ENCODE measurements around the gene ZNF81.
A peak's percentile ranks its signal among the peaks of the same experiment; 100 is the strongest.
"Not testable (repeated sequence)": the region's sequence is repeated elsewhere in the genome, so short reads cannot be mapped to it uniquely, and the experiment has no call there.

ZNF81 gene

GRCh38 chrX:47814851-47815250, 21.9 kb upstream of the ZNF81 start:
- DNase-seq (ENCODE audit: insufficient read length): no peak
- no peak for TF ChIP-seq POLR2AphosphoS5 (IDR thresholded peaks at IDR 0.05; ENCODE audit: low read depth, low read length)
- TF ChIP-seq TAF1 (IDR thresholded peaks at IDR 0.05; ENCODE audit: borderline replicate concordance, low read depth, low read length): no peak
- no peak for TF ChIP-seq POLR2A (IDR thresholded peaks at IDR 0.05; ENCODE audit: low read depth, low read length)
- no peak for FAIRE-seq

GRCh38 chrX:47815901-47816845, 20.5 kb upstream of the ZNF81 start:
- DNase-seq (ENCODE audit: insufficient read length): no peak
- TF ChIP-seq TAF1 (IDR thresholded peaks at IDR 0.05; ENCODE audit: borderline replicate concordance, low read depth, low read length) (no peak), POLR2A (IDR thresholded peaks at IDR 0.05; ENCODE audit: low read depth, low read length) (no peak), POLR2AphosphoS5 (IDR thresholded peaks at IDR 0.05; ENCODE audit: low read depth, low read length) (no peak)
- FAIRE-seq: no peak

GRCh38 chrX:47817421-47817820, 19.3 kb upstream of the ZNF81 start:
- no peak for DNase-seq (ENCODE audit: insufficient read length)
- no peak for FAIRE-seq
- TF ChIP-seq POLR2AphosphoS5 (IDR thresholded peaks at IDR 0.05; ENCODE audit: low read depth, low read length) (no peak), POLR2A (IDR thresholded peaks at IDR 0.05; ENCODE audit: low read depth, low read length) (no peak), TAF1 (IDR thresholded peaks at IDR 0.05; ENCODE audit: borderline replicate concordance, low read depth, low read length) (no peak)

GRCh38 chrX:47817897-47818296, 18.8 kb upstream of the ZNF81 start:
- TF ChIP-seq POLR2AphosphoS5 (IDR thresholded peaks at IDR 0.05; ENCODE audit: low read depth, low read length): no peak
- TF ChIP-seq TAF1 (IDR thresholded peaks at IDR 0.05; ENCODE audit: borderline replicate concordance, low read depth, low read length): no peak
- TF ChIP-seq POLR2A (IDR thresholded peaks at IDR 0.05; ENCODE audit: low read depth, low read length): no peak
- no peak for DNase-seq (ENCODE audit: insufficient read length)
- FAIRE-seq: no peak

- FAIRE-seq (no peak), DNase-seq (ENCODE audit: insufficient read length) (no peak)
- TF ChIP-seq POLR2AphosphoS5 (IDR thresholded peaks at IDR 0.05; ENCODE audit: low read depth, low read length) (no peak), TAF1 (IDR thresholded peaks at IDR 0.05; ENCODE audit: borderline replicate concordance, low read depth, low read length) (no peak), POLR2A (IDR thresholded peaks at IDR 0.05; ENCODE audit: low read depth, low read length) (no peak)
These were observed 7.7 kb upstream of the ZNF81 start for GRCh38 chrX:47828984-47829383.

- DNase-seq (ENCODE audit: insufficient read length) (peak; percentile 22), FAIRE-seq (peak; percentile 81)
- no peak for TF ChIP-seq TAF1 (IDR thresholded peaks at IDR 0.05; ENCODE audit: borderline replicate concordance, low read depth, low read length)
- TF ChIP-seq POLR2A (IDR thresholded peaks at IDR 0.05; ENCODE audit: low read depth, low read length): no peak
- TF ChIP-seq POLR2AphosphoS5 (IDR thresholded peaks at IDR 0.05; ENCODE audit: low read depth, low read length): no peak
These were observed 4.9 kb upstream of the ZNF81 start for GRCh38 chrX:47831788-47832187.

- no peak for TF ChIP-seq POLR2AphosphoS5 (IDR thresholded peaks at IDR 0.05; ENCODE audit: low read depth, low read length)
- no peak for TF ChIP-seq TAF1 (IDR thresholded peaks at IDR 0.05; ENCODE audit: borderline replicate concordance, low read depth, low read length)
- no peak for TF ChIP-seq POLR2A (IDR thresholded peaks at IDR 0.05; ENCODE audit: low read depth, low read length)
- DNase-seq (ENCODE audit: insufficient read length) (no peak), FAIRE-seq (no peak)
These were observed 1.7 kb downstream of the ZNF81 start for GRCh38 chrX:47838361-47838760.

GRCh38 chrX:47840111-47840510, 3.4 kb downstream of the ZNF81 start:
- TF ChIP-seq POLR2AphosphoS5 (IDR thresholded peaks at IDR 0.05; ENCODE audit: low read depth, low read length) (no peak), TAF1 (IDR thresholded peaks at IDR 0.05; ENCODE audit: borderline replicate concordance, low read depth, low read length) (no peak), POLR2A (IDR thresholded peaks at IDR 0.05; ENCODE audit: low read depth, low read length) (no peak)
- no peak for FAIRE-seq
- no peak for DNase-seq (ENCODE audit: insufficient read length)

GRCh38 chrX:47843363-47843762, 6.7 kb downstream of the ZNF81 start:
- DNase-seq (ENCODE audit: insufficient read length): no peak
- FAIRE-seq: no peak
- no peak for TF ChIP-seq TAF1 (IDR thresholded peaks at IDR 0.05; ENCODE audit: borderline replicate concordance, low read depth, low read length)
- no peak for TF ChIP-seq POLR2A (IDR thresholded peaks at IDR 0.05; ENCODE audit: low read depth, low read length)
- no peak for TF ChIP-seq POLR2AphosphoS5 (IDR thresholded peaks at IDR 0.05; ENCODE audit: low read depth, low read length)

- no peak for DNase-seq (ENCODE audit: insufficient read length)
- TF ChIP-seq TAF1 (IDR thresholded peaks at IDR 0.05; ENCODE audit: borderline replicate concordance, low read depth, low read length) (no peak), POLR2AphosphoS5 (IDR thresholded peaks at IDR 0.05; ENCODE audit: low read depth, low read length) (no peak), POLR2A (IDR thresholded peaks at IDR 0.05; ENCODE audit: low read depth, low read length) (no peak)
- no peak for FAIRE-seq
These were observed 7.4 kb downstream of the ZNF81 start for GRCh38 chrX:47844117-47844516.

GRCh38 chrX:47846040-47846439, 9.3 kb downstream of the ZNF81 start:
- TF ChIP-seq TAF1 (IDR thresholded peaks at IDR 0.05; ENCODE audit: borderline replicate concordance, low read depth, low read length): no peak
- TF ChIP-seq POLR2A (IDR thresholded peaks at IDR 0.05; ENCODE audit: low read depth, low read length): no peak
- TF ChIP-seq POLR2AphosphoS5 (IDR thresholded peaks at IDR 0.05; ENCODE audit: low read depth, low read length): no peak
- FAIRE-seq (no peak), DNase-seq (ENCODE audit: insufficient read length) (no peak)

GRCh38 chrX:47849778-47850177, 13.1 kb downstream of the ZNF81 start:
- FAIRE-seq (peak; percentile 56), DNase-seq (ENCODE audit: insufficient read length) (no peak)
- TF ChIP-seq POLR2A (IDR thresholded peaks at IDR 0.05; ENCODE audit: low read depth, low read length): no peak
- no peak for TF ChIP-seq TAF1 (IDR thresholded peaks at IDR 0.05; ENCODE audit: borderline replicate concordance, low read depth, low read length)
- no peak for TF ChIP-seq POLR2AphosphoS5 (IDR thresholded peaks at IDR 0.05; ENCODE audit: low read depth, low read length)

GRCh38 chrX:47850389-47850788, 13.7 kb downstream of the ZNF81 start:
- peak; percentile 82 for FAIRE-seq

More at GRCh38 chrX:47850389-47850788, 13.7 kb downstream of the ZNF81 start:
- not testable (repeated sequence) for DNase-seq (ENCODE audit: insufficient read length)
